Right renal pelvis (tissue), 4 donors: ENCODE data around the gene TNPO2. TPM values are rescaled to one million over a fixed set of nuclear protein-coding genes. Genes with fewer than 3 reads are reported as not detected.

Experiments used
- DNase-seq, 4 donors: peaks; one replicate each; pipeline ENCODE4 v3.0.0-alpha.2; 2013; ENCODE audit warnings: low read depth in 4 of 4, low spot score in 3 of 4, missing footprints in 1 of 4
- polyA plus RNA-seq, 4 donors: library from polyadenylated mRNA; unstranded; fragments of 120-200 nt; gene quantifications; one replicate each; pipeline ENCODE4 v1.2.1, GENCODE V29; 2013; ENCODE audit not compliant: insufficient read length in 4 of 4

The TNPO2 gene
- 10 to 100 TPM; 65.4 to 76.8 (median 68.6) TPM for polyA plus RNA-seq

DNA sequence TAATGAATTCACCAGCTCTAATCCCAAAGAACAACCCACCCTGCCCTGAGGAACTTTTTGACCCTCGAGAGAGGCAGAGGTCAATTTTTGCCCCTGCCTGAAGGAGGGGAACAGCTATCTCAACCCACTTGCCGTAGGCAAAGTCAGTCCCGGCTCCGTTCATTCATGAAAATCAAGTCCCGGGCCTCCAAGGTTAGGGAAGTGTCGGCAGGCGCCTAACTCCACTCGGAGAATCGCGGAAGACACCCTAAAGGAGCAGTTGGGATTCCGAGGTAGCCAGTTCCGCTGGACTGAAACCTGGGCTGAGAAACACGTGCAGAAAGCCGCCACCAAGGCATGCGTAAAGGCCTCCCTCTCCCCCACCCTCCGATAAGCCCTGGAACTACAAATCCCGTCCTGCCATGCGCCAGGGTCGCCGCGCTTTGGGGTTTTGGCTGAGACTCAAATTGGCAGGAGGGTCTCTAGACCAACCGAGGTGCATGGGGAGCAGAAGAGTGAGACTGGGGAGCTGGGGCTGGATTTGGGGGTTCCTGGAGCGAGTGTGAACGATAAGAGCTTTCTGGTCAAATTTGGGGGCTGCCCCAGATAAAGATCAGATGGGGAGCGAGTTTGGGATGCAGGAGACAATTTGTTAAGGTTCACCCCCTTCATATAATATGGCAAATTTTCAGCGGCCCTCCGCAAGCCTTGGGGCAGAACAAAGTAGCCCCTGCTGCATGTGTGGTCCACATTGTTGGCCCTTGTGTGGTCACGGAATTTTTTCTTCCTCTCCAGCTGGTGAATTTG is at the start of gene TNPO2:
Gene TNPO2, minus strand, starts transcription at position 292 of the 786 bp plus-strand sequence. CDS start 2,955 bp downstream, outside the sequence.
- no peak for DNase-seq

DNA sequence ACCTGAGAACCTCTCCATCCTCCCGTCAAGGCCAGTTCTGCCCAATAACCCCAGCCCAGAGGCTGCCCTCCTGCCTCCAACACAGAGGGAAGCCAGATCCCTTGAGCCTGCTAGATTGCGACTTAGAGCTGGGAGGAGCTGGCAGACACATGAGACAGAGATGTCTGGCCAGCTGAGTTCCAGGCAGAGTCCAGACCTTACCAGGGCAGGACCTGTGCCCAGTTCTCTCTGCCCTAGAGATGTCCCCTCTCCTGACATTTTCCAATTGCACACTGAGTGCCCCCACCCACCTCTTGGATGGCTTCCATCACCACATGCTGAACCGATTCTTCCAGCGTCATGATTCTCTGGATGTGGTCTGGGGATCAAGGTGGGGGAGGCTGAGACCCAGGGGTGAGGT is 48.6 kb upstream of the TNPO2 start:
- DNase-seq: no peak

DNA sequence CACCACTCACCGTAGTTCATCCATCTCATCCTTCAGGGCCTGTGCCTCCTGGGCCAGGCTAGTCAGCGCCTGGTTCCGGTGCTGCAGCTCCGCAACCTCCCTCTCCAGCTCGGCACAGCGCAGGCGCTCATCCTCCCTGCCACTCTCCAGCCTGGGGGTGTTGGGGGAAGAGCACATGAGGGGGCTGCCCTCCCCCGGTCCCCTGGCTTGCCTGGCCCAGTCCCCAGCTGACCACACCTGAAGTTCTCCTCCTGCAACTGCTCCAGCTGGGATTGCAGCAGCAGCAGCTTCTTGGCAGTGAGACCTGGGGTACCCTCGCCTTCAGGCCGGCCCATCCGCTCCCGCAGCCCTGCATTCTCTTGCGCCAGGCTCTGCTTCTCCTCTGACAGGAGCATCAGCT is 47.2 kb upstream of the TNPO2 start:
- no peak for DNase-seq

DNA sequence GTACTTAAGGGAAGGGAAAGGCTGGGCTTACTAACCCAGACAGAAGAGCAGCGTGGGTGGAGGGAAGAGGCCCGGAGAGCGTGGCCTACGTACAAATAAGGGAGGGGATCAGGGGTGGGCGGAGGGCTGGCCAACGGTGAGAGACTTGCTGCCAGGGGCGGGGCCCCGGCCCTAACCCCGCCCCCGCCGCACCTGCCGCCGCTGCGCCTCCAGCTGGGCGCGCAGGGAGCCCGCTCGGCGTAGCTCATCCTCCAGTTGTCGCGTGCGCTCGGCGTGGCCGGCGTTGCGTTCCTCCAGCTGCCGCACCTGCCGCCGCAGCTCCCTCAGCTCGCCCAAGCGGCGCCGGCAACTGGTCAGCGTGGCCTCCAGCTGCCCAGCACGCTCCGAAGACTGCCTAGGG is 46.0 kb upstream of the TNPO2 start:
- DNase-seq: no peak

DNA sequence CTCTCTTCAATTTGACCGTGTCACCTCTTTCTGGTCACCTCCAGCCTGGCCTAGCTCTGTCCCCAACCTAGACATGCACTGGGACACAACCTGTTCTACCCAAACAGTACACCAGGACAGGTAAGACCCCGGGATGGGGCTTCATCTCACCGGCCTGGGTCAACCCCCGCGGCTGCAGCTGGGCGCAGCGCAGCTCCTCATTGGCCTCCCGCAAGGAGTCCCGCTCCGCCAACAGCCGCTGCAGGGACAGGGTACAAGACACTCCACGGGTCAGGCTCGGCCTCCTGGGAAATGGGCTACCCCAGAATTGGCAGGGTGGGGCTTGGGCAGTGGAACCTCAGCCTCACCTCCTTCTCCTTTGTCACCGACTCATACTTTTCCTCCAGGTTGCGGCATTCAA is 43.9 kb upstream of the TNPO2 start:
- DNase-seq: no peak

DNA sequence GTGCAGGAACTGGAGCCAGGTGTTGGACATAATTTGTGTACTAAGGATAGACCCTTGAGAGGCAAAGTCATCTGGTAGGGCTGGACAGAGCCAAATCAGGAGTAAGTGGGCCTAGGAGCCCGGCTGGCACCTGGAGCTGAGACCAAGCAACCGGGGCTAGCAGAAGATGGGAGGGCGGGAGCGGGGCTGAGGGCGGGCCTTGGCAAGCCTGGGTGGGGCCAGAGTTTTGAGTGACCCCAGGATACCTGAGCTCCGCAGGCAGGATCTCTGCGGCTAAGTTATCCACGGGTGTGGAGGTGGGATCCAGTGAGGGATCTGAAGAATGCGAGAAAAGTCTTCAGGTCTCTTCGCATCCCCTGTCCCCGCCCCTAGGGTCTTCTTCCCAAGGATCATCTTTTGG is 43.4 kb upstream of the TNPO2 start:
- DNase-seq: no peak

DNA sequence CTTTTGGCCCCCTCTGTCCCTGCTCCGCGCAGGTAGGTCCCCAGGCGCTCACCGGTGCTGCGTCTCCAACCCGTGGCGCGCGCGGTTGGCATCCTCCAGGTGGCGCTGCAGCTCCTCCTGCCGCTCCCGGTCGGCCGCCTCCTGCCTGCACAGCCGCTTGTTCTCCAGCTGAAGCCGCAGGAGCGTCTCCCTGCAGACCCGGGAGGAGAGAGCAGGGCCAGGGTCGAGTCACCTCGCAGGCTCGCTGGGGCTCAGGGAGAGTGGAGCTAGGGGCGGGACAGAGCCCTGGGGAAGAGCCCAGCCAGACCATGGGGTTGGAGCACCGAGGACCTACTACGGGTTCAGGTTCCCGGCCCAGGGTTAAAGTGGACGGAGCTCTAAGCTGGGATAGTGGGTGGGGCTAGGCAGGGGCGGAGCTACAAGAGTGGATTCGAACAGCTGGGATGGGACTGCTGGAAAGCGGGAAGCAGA is 42.4 kb upstream of the TNPO2 start:
- DNase-seq: no peak

DNA sequence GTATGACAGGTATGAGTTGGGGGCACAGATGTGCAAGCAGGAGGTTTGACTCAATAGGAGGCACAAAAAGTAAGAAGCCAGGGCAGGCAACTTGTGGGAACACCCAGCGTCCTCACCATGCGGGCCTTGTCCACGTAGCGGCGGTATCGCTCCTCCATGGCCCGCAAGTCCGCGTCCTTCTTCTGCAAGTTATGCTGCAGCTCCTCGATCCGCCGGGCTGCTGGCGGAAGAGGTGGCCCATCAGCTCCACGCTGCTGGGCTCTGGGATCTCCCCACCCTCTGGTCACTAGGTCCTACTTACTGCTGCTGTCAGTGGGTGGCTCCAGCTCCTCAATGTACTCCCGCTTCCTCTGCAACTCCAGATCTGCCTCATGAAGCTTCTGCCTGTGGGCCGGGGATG is 41.0 kb upstream of the TNPO2 start:
- no peak for DNase-seq

DNA sequence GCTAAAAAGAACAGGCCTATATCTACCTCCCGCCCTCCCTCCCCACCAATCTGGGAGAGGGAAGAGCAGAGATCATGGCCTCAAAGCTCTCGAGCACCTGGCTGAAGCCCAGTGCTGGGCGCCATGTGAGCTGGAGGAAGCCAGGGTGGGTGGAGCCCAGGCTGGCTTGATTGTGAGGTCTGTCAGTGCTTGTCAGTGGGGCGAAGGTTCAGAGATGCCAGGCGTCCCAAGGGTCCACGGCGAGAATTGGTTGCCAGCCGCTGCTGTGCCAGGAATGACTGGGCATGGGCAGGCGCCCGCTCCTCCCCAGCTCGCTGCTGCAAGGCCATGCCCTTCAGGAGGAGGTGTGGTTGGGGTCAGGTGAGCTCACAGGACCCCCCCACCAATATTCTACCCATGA is 39.4 kb upstream of the TNPO2 start:
- no peak for DNase-seq

DNA sequence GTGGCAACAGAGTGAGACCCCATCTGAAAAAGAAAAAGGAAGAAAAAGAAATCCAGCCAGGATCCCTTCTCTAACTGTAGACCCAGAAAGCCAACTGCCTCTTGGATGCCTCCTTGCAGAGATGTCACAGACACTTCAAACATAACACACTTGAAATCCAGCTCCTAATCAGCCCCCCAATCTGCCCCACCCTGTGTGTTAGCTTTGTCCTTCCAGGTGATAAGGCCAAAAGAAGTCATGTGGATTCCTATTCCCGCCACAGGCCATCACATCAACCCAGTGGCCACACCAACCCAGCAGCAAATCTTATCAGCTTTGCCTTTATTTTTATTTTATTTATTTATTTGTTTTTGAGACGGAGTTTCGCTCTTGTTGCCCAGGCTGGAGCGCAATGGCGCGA is 36.0 kb upstream of the TNPO2 start:
- no peak for DNase-seq

DNA sequence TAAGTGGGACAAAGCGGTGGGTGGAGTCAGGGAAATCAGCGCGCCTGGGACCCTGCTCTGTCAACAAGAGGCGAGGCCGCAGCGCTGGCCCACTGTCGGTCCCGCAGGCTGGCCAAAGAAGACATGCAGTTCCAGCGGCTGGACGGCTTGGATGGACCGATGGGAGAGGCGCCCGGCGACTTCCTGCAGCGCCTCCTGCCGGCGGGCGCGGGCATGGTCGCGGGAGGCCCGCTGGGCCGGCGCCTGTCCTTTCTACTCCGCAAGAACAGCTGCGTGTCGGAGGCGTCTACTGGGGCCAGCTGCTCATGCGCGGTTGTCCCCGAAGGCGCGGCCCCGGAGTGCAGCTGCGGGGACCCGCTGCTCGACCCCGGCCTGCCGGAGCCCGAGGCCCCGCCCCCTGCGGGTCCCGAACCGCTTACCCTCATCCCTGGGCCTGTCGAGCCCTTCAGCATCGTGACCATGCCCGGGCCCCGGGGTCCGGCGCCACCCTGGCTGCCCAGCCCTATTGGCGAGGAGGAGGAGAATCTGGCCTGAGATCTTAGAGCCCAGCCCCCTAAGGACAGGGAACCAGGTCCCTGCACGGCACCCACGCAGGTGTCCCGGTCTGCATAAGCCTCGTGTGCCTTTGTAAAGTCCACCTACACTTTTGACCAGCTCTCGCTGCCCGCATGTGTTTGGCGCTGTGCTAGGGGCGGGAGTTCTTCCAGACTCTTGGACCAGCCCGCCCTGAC is 34.0 kb upstream of the TNPO2 start:
- DNase-seq: peak in 1 of 4 donors; percentile 51

DNA sequence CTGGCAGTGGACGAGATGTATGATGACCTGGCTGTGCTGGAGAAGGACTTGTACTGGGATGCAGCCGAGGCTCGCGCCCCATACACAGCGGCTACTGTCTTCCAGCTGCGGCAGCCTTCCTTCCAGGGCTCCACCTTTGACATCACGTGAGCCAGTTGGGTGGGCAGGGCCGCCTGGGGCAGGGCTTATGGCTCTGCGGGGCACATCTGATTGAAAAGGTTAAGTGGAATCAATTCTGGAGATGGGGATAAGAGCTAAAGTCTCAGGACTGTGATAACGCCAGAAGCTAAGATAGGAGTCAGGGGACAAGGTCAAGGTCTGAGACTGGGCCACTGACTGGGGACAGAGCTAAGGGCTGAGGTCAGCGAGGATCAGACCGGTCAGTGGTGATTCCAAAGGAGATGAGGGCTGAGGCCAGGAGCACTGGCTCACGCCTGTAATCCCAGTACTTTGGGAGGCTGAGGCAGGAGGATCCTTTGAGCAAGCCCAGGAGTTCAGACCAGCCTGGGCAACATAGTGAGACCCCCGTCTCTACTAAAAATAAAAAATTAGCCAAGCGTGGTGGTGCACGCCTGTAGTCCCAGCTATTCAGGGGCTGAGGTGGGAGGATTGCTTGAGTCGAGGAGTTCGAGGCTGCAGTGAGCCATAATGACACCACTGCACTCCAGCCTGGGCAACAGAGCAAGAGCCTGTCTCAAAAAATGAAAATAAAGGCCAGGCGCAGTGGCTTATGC is 32.6 kb upstream of the TNPO2 start:
- no peak for DNase-seq

DNA sequence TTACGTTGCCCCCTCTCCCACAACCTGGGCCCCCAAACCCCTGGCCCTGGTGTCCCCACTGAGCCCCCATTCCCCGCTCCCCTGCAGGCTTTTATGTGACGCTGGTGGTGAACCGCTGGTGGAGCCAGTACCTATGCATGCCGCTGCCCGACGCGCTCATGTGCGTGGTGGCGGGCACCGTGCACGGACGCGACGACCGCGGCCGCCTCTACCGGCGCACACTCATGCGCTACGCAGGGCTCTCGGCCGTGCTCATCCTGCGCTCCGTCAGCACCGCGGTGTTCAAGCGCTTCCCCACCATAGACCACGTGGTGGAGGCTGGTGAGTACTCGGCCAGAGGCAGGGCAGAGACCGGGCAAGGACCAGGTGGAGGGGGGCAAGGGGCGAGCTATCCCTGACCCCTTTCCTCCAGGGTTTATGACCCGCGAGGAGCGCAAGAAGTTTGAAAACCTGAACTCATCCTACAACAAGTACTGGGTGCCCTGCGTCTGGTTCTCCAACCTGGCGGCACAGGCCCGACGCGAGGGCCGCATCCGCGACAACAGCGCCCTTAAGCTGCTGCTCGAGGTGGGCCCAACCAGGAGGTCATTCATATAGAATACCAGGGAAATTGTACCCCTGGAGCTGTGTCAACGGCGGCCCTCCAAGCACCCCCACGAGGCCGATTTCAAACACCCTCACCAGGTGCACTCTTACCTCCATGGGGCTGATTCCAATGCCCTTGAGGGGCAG is 30.9 kb upstream of the TNPO2 start:
- DNase-seq: no peak

DNA sequence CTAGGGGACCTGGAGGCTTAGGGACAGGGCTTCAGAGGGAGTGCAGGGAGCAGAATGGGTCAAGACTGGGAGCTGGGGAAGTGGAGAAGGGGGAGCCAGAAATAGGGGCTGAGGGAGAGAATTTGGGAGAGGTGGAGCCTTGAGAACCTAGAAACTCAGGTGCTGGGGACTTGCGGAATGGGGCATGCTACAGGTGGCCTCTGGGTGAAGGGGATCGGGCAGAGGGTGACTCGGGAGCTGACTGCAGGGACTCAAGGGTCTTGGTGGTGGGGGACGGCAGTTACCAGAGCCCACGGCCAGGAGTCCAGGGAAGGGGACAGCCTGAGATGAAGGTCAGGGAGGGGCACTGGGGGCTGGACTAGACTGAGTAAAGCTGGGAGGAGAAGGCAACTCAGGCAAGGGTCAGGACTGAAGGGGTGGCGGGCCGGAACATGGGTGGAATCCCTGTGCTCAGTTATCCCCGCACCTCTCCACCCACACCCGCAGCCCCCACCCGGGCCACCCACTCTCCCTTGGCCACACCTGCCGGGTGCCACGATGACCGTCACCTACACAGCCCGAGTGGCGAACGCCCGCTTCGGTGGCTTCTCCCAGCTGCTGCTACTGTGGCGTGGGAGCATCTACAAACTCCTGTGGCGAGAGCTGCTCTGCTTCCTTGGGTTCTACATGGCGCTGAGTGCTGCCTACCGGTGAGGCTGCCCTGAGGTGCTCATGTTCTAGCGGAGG is 28.5 kb upstream of the TNPO2 start:
- no peak for DNase-seq

DNA sequence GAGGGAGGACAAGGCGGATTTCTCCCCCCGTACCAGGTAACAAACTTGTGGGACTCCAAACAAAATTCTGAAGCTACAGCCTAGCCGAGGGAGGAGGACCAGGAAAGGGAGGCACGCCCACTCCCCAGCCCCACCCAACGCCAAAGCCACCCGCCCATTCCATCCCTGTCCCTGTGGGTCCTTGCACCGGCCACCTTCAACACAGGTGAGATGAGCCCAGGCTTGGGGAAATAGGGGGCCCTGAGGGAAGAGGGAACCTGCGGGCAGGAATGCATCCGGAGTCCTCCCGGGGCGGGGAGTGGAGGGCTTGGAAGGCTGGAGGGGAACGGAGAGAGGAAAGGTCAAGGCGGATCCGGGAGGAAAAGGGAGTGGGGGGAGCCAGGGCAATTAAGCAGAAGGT is 27.9 kb upstream of the TNPO2 start, which contains the start of gene BEST2:
Gene BEST2, plus strand, starts transcription at position 157 of the 400 bp plus-strand sequence. CDS start 802 bp downstream, outside the sequence.
- DNase-seq: no peak

DNA sequence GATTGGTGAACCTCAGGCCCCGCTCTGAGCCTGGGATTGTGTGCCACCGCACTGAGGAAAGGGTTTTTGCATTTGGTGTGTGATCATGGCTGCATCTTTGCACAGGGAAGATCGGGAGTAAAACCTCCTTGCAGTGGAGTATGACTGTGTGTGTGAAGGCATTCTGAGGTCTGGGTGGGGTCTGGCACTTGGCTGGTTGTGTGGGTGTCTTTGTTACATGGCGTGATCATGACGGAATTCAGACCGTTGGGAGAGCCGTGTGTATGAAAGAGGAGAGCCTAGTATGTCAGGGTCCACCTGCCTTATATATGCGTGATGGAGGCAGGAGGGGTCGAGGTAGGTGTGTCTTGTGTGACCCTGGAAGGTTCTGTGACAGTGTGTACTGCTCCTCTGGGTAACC is 27.1 kb upstream of the TNPO2 start:
- DNase-seq: no peak

DNA sequence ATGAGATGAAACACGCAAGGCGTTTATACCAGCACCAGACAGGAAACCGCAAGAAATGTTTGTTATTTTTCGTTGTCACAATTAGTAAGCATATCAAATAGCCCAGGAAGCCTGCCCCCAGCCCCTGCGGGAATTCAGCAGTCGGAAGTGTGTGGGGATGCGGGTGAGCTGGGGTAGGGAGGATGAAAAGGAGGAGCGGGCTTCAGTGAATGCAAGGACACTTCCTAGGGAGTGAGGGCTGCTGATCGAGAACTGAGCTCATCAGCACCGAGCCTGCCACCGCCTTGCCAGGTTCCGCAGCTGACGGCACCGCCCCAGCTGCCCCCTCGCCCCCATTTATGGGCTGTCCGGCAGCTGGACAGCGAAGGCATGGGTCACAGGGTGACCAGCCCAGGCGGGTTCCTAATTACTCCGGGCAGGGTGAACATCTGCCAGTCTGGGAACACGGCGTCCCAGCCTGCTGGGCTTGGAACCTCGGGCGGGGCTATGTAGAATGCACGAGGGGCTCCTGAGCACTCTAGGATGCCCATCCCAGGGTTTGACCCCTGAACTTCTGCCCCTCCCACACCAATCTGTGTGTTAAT is 26.3 kb upstream of the TNPO2 start:
- no peak for DNase-seq

DNA sequence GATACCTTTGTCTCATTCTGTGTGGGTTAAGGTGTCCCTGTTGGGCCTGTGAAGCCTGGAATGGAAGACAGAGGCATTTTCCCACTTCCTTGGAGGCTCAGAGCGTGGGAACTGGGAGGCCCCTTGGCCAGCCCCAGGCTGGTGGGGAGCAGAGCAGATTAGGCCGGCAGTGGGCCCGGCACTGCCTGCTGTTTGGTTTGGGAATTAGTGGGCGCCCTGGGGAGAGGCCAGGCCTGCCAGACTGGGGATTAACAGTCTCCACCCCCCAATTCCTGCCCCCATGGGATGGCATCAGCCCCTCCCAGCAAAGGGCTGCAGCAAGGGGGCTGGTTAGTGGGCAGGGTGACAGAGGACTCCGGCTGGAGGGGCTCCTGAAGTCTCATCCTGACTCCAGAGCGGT is 24.8 kb upstream of the TNPO2 start:
- DNase-seq: no peak

DNA sequence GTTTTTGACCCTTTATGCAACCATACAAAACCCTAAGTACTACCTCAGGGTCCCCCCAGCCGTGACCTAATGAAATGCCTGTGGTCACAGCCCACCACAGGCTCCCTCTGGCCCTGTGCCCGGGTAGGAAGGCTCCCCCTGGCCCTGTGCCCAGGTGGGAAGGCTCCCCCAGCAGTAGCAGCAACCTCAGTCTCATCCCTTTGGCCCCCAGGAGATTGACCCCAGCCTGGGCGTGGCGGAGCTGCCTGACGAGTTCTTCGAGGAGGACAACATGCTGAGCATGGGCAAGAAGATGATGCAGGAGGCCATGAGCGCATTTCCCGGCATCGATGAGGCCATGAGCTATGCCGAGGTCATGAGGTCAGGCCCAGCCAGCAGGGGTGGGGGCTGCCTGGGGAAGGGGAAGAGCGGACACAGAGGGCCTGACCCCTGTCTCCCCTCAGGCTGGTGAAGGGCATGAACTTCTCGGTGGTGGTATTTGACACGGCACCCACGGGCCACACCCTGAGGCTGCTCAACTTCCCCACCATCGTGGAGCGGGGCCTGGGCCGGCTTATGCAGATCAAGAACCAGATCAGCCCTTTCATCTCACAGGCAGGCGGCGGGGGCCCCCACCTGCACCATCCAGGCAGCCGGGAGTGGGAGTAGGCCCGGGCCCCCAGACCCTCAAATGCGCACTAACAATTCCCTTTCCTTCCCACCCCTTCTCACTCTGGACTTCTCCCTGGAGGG is 21.6 kb upstream of the TNPO2 start:
- DNase-seq: no peak
